Lower leg skin (tissue), 4 donors: ENCODE data around the gene RTN1. TPM values are rescaled to one million over a fixed set of nuclear protein-coding genes. Genes with fewer than 3 reads are reported as not detected.

Experiments
- DNase-seq, 2 donors: peaks; one replicate each; pipeline ENCODE4 v3.0.0-alpha.2; 2019; ENCODE audit warnings: low spot score in 2 of 2
- H3K4me3 ChIP-seq: fragments of 200-600 bp; sonication (generic); 2 replicates; pipeline ENCODE4 v1.5.1; 2017; ENCODE audit warnings: mild to moderate bottlenecking, low read depth; ENCODE audit not compliant: poor library complexity, severe bottlenecking
- CTCF ChIP-seq, 3 donors: fragments of 450-650 bp; IDR thresholded peaks; one replicate each; pipeline ENCODE4 v1.5.1; 2016; ENCODE audit warnings: antibody characterized with exemption in 3 of 3, mild to moderate bottlenecking in 3 of 3, moderate library complexity in 2 of 3
- POLR2A ChIP-seq, 2 donors: fragments of 450-650 bp; IDR thresholded peaks; one replicate each; pipeline ENCODE4 v1.6.1; 2016 to 2017; ENCODE audit warnings: antibody characterized with exemption in 2 of 2, mild to moderate bottlenecking in 1 of 2, moderate library complexity in 1 of 2
- WGBS, 2 donors: methylation state at CpG; one replicate each; pipeline ENCODE4 v1.1.5; 2018; 5-methylcytosine and 5-hydroxymethylcytosine counted together
- intact Hi-C: fragments of 100-400 bp; cut with DNase I; formaldehyde crosslinking; loops from one replicate; pipeline ENCODE4 v1.15.0; 2023; ENCODE audit warnings: low total_unique reads
- total RNA-seq, 4 donors: library from RNA; depleted of rRNA; stranded (reverse); fragments of >200 nt; gene quantifications; one replicate each; pipeline ENCODE4 v1.1.0, GENCODE V29; 2016

The RTN1 gene
- total RNA-seq, 4 donors from 2014 or later, result 5.1 to 8.1 (median 5.8) TPM

- WGBS, 2 donors, result 84 to 88% methylated on average over 5 of the region's 5 CpGs
- TF ChIP-seq POLR2A (IDR thresholded peaks at IDR 0.05) (no peak), CTCF (IDR thresholded peaks at IDR 0.05) (no peak)
- DNase-seq, result no peak
- no peak overlapping the region for H3K4me3 ChIP-seq
- intact Hi-C loops, result no loop called here
Observed at GRCh38 chr14:59591641-59592370, 278.8 kb downstream of the RTN1 start.

DNA sequence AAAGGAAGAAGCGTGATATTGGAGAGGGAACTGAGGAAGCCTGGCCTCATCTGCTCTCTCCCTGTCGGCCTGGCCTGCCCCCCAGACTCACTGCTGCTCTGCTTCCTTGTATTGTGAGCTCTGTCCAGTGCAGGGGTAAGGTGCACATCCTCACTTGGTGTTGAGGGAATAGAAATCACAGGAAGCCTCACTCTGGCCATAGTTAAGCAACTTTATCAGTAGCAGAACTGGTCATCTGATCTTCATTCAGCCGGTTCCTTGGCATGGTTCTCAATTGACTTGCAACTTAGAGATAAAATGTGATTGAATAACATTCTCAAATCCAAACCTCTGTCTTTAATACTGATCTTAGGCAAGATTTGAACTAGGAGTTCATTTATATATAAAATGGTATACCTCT lies 282.5 kb downstream of the RTN1 start:
- DNase-seq, result no peak
- 83 to 90% methylated on average over 3 of the region's 3 CpGs for WGBS, 2 donors
- intact Hi-C loops, result no loop called here
- no peak overlapping the region for H3K4me3 ChIP-seq
- TF ChIP-seq POLR2A (IDR thresholded peaks at IDR 0.05) (no peak), CTCF (IDR thresholded peaks at IDR 0.05) (no peak)

DNA sequence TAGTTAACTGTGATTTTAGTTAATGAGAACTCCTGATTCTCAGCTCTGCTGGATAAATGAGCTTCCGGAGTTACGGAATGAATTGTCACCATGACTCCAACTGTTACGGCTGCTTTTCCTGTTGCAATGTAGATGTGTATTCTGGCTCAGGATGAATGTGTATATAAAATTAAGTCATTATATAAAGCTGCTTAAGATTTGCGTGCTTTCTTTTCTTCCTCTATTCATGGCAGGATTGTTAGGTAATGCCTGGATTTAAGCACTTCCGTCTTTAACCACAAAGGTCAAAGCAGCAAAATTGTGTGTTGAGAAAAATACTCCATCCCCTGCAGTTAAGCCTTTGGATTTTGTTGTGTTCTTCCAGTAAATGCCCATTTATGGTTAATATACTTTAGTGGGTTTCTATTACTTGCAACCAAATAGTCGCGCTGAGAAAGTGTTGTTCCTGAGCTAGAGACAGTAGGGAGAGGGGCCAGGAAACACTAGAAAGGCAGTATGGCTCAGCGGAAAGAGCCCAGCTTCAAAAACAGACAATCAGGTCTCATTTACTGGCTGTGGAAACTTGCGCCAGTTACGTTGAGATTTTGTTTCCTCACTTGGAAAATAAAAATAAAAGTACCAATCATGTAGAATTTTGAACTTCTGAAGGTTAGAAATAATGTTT lies 284.6 kb downstream of the RTN1 start:
- WGBS, 2 donors, result 76 to 78% methylated on average over 10 of the region's 10 CpGs
- intact Hi-C loops, result no loop called here
- DNase-seq, result no peak
- no peak for TF ChIP-seq CTCF (IDR thresholded peaks at IDR 0.05)
- no peak for TF ChIP-seq POLR2A (IDR thresholded peaks at IDR 0.05)
- no peak overlapping the region for H3K4me3 ChIP-seq

DNA sequence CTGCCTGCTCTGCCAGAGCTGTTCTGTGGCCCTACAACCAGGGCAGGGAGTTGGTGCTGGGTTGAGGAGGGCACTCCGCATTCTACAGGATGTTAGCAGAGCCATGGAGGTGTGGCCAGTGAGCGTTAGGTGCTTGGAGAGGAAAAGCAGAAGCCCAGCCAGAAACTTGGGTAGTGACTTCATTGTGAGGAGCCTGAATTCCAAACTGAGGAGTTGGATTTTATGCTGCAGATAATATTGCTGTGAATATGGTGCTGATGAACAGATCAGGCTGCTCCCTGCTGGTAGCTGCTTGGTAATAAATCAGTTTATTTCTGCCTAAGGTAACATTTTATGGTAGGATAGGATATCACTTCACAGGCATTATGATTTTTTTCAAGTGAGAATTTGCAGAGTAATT lies 286.8 kb downstream of the RTN1 start:
- no peak overlapping the region for H3K4me3 ChIP-seq
- TF ChIP-seq POLR2A (IDR thresholded peaks at IDR 0.05) (no peak), CTCF (IDR thresholded peaks at IDR 0.05) (no peak)
- intact Hi-C loops, result no loop called here
- no peak for DNase-seq
- WGBS, 2 donors, result 14 to 32% methylated on average over 2 of the region's 2 CpGs

DNA sequence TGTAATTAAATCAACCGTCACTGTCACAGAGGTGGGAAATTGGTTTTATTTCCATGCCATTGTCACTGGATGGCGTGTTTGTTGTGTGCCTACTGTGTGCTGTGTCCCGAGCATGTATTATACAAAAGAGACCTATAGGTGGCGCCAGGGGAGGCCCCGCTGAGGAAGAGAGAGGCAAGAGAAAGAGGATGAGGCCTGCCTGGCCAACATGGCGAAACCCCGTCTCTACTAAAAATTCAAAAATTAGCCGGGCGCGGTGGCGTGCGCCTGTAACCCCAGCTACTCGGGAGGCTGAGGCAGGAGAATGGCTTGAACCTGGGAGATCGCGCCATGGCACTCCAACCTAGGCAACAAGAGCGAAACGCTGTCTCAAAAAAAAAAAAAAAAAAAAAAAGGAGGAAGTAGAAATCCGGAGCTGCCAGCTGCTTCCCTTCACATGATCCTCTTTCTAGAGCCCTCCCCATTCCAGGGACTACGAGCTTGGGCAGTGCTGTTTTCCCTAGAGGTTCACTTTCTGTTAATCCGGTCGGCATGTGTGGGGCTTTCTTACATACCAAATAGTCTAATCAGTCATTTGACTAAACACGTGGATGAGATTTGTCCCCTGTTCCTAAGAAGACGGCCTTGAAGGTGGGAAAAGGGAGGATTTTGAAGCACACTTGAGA lies 287.6 kb downstream of the RTN1 start:
- DNase-seq, result no peak
- TF ChIP-seq POLR2A (IDR thresholded peaks at IDR 0.05) (no peak), CTCF (IDR thresholded peaks at IDR 0.05) (no peak)
- H3K4me3 ChIP-seq, result no peak overlapping the region
- intact Hi-C loops, result no loop called here
- WGBS, 2 donors, result 83 to 84% methylated on average over 23 of the region's 23 CpGs
